ENCODE measurements around the gene DDX11.
"Not testable (repeated sequence)": the region's sequence is repeated elsewhere in the genome, so short reads cannot be mapped to it uniquely, and the experiment has no call there.

The DDX11 gene

GRCh38 chr12:31105668-31106067, 32.0 kb downstream of the DDX11 start:
- TF ChIP-seq, protein P1, sequence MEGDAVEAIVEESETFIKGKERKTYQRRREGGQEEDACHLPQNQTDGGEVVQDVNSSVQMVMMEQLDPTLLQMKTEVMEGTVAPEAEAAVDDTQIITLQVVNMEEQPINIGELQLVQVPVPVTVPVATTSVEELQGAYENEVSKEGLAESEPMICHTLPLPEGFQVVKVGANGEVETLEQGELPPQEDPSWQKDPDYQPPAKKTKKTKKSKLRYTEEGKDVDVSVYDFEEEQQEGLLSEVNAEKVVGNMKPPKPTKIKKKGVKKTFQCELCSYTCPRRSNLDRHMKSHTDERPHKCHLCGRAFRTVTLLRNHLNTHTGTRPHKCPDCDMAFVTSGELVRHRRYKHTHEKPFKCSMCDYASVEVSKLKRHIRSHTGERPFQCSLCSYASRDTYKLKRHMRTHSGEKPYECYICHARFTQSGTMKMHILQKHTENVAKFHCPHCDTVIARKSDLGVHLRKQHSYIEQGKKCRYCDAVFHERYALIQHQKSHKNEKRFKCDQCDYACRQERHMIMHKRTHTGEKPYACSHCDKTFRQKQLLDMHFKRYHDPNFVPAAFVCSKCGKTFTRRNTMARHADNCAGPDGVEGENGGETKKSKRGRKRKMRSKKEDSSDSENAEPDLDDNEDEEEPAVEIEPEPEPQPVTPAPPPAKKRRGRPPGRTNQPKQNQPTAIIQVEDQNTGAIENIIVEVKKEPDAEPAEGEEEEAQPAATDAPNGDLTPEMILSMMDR (IDR thresholded peaks at IDR 0.05; ENCODE audit: low read depth, low read length) = no peak
- DNase-seq (ENCODE audit: extremely low read depth, low read depth) = no peak

DNA sequence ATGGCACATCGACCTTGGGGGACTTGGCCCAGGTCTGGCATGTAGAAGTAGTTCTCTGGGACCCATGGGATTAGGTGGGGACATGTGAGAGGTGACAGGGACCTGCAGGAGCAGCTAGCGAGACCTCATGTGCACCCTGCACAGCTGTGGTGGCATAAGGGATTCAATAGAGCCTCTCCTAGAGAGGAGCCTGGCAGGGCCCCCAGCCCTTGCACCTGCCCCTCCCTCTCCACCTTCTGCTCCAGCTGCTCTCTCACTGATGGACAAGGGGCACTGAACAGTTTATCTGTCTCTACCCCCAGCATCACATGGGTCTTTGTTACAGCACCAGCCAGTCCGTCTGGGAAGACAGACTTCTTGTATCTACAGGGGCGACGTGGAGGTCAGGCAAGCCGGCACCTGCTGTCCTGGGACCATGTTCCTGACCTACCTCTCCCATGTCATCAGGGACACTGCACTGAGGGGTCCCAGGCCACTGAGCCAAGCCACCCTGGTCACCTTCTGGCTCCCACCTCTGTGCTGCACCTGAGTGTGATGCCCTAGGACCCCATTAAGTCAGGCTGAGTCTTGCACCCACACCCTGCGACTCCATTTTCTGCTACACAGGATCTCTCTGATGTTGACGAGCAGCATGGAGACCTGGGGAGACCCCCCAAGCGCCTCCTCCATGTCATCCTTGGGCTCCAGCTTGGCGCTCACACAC, 32.6 kb downstream of the DDX11 start:
- DNase-seq (ENCODE audit: extremely low read depth, low read depth) = no peak
- TF ChIP-seq, protein P1 (IDR thresholded peaks at IDR 0.05; ENCODE audit: low read depth, low read length) = no peak

- DNase-seq (ENCODE audit: extremely low read depth, low read depth) = not testable (repeated sequence)
These were observed 36.1 kb downstream of the DDX11 start for GRCh38 chr12:31109773-31110172.

GRCh38 chr12:31110263-31110662, 36.6 kb downstream of the DDX11 start:
- not testable (repeated sequence) for DNase-seq (ENCODE audit: extremely low read depth, low read depth)

DNA sequence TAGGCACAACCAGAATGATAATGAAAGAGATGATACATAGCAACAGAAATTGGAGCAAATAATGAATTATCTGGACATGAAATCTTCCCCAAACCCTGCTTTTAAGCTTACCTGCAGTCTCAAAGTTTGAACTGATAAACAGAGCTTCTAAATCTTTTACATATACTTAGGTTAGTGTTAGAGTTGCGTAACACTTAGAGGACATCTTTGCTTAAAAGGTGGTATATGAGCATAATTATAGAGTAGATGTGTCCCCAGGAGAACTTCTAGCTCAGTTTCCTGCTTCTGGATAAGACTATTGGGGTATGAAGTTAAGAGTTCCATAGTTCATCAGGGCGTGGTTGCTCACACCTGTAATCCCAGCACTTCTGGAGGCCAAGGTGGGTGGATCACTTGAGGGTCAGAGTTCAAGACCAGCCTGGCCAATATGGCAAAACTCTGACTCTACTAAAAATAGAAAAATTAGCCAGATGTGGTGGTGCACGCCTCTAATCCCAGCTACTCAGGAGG, 41.5 kb downstream of the DDX11 start:
- DNase-seq (ENCODE audit: extremely low read depth, low read depth) = not testable (repeated sequence)

DNA sequence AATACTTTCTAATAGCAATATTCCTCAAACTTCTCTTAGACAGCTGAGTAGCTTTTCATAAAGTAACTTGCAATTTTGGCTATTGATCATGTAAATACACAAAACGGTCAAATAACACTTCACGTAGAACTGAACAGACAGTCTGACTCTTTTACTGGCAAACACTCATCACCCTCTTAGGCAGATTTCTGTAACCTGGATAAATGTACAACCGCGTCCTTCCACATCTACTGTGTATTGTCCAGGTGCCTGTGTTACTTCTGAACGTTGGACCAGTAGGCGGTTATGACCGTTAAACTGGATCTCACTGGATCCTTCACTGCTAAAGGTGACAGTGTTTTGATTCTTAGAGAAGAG, 43.2 kb downstream of the DDX11 start:
- DNase-seq (ENCODE audit: extremely low read depth, low read depth) = not testable (repeated sequence)

- no peak for DNase-seq (ENCODE audit: extremely low read depth, low read depth)
- TF ChIP-seq, protein P1 (IDR thresholded peaks at IDR 0.05; ENCODE audit: low read depth, low read length) = peak; percentile 38
These were observed 43.7 kb downstream of the DDX11 start for GRCh38 chr12:31117203-31118011.

DNA sequence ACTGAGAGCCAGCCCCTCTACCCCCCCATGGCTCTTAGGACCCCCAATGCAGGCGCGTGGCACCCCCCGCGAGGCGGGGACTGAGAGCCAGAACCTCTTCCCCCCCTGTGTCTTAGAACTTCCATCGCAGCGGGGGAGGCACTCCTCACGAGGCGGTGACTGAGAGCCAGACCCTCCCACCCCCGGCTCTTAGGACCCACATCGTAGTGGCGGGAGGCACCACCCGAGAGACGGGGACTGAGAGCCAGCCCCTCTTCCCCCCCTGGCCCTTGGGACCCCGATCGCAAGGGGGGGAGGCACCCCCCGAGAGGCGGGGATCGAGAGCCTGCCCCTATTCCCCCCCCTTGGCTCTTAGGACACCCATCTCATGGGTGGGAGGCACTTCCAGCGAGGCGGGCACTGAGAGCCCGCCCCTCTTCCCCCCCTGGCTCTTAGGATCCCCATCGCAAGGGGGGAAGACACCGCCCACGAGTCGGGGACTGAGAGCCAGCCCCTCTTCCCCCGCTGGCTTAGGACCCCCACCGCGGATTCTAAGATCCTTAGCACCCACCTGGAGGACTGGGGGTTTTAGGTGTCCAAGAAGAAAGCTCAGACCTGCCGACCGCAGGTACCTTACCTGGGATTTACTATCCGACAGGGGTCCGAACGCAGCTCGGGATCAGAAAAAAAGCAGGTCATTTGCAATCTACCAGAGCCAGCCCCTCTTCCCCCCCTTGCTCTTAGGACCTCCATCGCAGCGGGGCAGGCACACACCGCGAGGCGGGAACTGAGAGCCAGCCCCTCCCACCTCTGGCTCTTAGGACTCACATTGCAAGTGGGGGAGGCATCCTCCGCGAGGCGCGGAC, 44.9 kb downstream of the DDX11 start:
- TF ChIP-seq, protein P1 (IDR thresholded peaks at IDR 0.05; ENCODE audit: low read depth, low read length) = no peak
- no peak for DNase-seq (ENCODE audit: extremely low read depth, low read depth)

GRCh38 chr12:31119192-31119802, 45.6 kb downstream of the DDX11 start:
- no peak for DNase-seq (ENCODE audit: extremely low read depth, low read depth)
- TF ChIP-seq, protein P1 (IDR thresholded peaks at IDR 0.05; ENCODE audit: low read depth, low read length) = no peak
